ENCODE data around the gene CASZ1.

CASZ1 gene

DNA sequence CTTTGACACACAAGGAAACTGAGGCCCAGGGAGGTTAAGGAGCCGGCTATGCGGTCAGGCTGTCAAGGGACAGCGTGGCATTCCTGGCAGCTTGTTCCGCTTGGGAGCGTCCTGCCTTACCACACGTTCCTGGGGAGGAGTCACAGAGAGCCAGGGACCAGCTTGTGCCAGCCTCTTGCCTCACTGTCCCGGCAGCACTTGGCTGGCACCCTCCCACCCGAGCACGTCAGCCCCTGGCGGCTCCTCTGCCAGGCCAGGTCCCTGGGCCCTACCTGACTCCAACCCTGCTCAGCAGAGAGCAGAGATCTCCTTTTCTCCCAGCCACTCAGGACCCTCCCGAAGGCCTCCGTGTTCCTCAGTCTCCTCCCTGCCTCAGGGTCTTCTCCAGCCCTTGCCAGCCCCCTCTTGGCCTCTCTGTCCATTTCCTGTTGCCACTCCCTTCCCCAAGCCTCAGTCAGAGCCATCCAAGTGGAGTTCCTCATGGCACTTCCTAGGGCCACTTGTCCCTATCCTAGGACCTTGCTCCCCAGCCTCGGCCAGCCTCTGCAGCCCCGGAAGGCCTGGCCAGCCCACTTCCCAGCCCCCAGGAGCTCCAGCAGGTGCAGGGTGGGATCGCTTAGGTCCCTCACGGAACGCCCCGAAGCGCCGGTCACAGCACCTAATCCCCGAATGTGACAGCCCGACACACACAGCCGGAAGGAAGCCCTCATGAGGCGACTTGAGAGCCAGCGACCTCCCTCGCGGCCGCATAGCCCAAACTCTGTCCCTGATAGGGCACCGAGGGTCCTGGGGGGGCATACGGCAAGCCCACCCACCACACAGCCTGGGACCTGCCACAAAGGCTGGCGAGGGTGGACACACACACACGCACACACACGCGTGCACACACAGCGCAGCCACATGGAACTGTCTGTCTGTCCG lies 130.3 kb downstream of the CASZ1 start:
- H3K4me3 ChIP-seq (ENCODE audit: severe bottlenecking), result no peak overlapping the region
- TF ChIP-seq, protein P1, sequence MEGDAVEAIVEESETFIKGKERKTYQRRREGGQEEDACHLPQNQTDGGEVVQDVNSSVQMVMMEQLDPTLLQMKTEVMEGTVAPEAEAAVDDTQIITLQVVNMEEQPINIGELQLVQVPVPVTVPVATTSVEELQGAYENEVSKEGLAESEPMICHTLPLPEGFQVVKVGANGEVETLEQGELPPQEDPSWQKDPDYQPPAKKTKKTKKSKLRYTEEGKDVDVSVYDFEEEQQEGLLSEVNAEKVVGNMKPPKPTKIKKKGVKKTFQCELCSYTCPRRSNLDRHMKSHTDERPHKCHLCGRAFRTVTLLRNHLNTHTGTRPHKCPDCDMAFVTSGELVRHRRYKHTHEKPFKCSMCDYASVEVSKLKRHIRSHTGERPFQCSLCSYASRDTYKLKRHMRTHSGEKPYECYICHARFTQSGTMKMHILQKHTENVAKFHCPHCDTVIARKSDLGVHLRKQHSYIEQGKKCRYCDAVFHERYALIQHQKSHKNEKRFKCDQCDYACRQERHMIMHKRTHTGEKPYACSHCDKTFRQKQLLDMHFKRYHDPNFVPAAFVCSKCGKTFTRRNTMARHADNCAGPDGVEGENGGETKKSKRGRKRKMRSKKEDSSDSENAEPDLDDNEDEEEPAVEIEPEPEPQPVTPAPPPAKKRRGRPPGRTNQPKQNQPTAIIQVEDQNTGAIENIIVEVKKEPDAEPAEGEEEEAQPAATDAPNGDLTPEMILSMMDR (IDR thresholded peaks at IDR 0.05; ENCODE audit: poor library complexity, severe bottlenecking), result no peak
- no peaks in the 10 kb centered on the region for H3K9me3 ChIP-seq (ENCODE audit: severe bottlenecking)
- ATAC-seq (ENCODE audit: low read depth) (no peak; the same call in 2 of the 3 replicates), DNase-seq (ENCODE audit: low spot score) (no peak)
- H3K36me3 ChIP-seq (ENCODE audit: low read depth), result no peaks in the 10 kb centered on the region
- H3K4me1 ChIP-seq (ENCODE audit: insufficient read depth, poor library complexity, severe bottlenecking), result no peaks in the 10 kb centered on the region
- H3K27ac ChIP-seq (ENCODE audit: poor library complexity, severe bottlenecking), result no peak overlapping the region
- H3K27me3 ChIP-seq (ENCODE audit: insufficient read depth, poor library complexity, severe bottlenecking), result no peaks in the 10 kb centered on the region

DNA sequence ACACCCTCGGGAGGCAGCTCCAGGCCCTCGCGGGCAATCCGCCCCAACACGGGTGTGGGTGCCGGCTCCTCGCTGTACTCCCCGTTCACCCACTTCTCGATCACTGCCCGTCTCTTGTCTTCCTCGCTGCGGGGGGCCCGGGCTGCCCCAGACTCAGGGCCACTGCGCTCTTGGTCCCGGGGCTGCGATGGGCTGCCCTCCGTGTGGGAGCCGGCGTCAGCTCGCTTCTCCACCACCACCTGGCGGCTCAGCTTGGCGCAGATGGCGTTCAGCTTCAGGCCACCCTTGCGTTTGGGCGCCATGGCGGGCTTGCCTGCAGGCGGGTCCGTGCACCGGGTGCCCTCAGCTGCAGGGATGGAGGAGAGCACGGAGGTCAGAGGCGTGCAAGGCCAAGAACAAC lies 131.2 kb downstream of the CASZ1 start:
- no peaks in the 10 kb centered on the region for H3K9me3 ChIP-seq (ENCODE audit: severe bottlenecking)
- H3K4me3 ChIP-seq (ENCODE audit: severe bottlenecking), result no peak overlapping the region
- TF ChIP-seq, protein P1 (IDR thresholded peaks at IDR 0.05; ENCODE audit: poor library complexity, severe bottlenecking), result no peak
- no peak for DNase-seq (ENCODE audit: low spot score)
- H3K27me3 ChIP-seq (ENCODE audit: insufficient read depth, poor library complexity, severe bottlenecking), result no peaks in the 10 kb centered on the region
- no peak overlapping the region for H3K27ac ChIP-seq (ENCODE audit: poor library complexity, severe bottlenecking)
- ATAC-seq (ENCODE audit: low read depth), result no peak
- H3K36me3 ChIP-seq (ENCODE audit: low read depth), result no peaks in the 10 kb centered on the region
- no peaks in the 10 kb centered on the region for H3K4me1 ChIP-seq (ENCODE audit: insufficient read depth, poor library complexity, severe bottlenecking)

DNA sequence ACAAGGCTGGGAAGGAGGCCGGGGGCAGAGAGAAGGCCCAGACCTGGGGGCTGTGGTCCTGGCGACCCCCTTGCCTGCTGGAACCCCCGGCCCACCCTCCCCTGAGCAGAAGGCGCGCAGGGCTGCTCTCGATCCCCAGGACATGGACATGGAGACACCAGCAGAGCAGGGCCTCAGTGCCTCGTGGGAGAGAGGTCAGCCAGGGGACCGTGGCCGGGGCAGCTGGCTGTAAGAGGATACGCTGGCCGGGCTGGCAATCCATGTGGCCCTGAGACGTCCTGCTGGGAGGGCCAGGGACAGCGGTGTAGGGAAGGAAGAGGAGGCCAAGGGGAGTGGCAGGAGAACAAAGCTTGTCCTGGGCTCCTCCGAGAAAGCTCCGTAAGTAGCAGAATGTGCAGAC lies 132.2 kb downstream of the CASZ1 start:
- DNase-seq (ENCODE audit: low spot score) (no peak), ATAC-seq (ENCODE audit: low read depth) (no peak)
- Histone ChIP-seq H3K27ac (ENCODE audit: poor library complexity, severe bottlenecking) (no peak overlapping the region), H3K9me3 (ENCODE audit: severe bottlenecking) (no peaks in the 10 kb centered on the region), H3K27me3 (ENCODE audit: insufficient read depth, poor library complexity, severe bottlenecking) (no peaks in the 10 kb centered on the region), H3K4me1 (ENCODE audit: insufficient read depth, poor library complexity, severe bottlenecking) (no peaks in the 10 kb centered on the region), H3K4me3 (ENCODE audit: severe bottlenecking) (no peak overlapping the region), H3K36me3 (ENCODE audit: low read depth) (no peaks in the 10 kb centered on the region)
- TF ChIP-seq, protein P1 (IDR thresholded peaks at IDR 0.05; ENCODE audit: poor library complexity, severe bottlenecking), result no peak

DNA sequence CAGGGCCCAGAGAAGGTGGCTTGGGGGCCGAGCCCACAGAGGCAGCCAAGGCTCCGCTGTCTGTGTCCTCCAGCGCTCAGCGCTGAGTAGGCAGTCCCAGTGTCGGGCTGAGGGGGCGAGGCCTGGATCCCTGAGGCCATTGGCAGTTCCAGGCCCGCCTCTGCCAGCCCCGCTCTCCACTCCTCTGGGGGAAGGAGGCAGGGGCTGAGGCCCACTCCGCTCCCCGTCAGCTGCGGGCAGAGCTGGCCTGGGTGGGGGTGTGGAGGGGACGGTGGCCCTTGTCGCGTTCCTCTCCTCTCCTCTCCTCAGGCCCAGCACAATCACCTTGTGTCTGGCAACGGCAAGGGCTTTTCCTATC lies 132.8 kb downstream of the CASZ1 start:
- Histone ChIP-seq H3K9me3 (ENCODE audit: severe bottlenecking) (no peaks in the 10 kb centered on the region), H3K4me3 (ENCODE audit: severe bottlenecking) (no peak overlapping the region), H3K27me3 (ENCODE audit: insufficient read depth, poor library complexity, severe bottlenecking) (no peaks in the 10 kb centered on the region), H3K4me1 (ENCODE audit: insufficient read depth, poor library complexity, severe bottlenecking) (no peaks in the 10 kb centered on the region), H3K36me3 (ENCODE audit: low read depth) (no peaks in the 10 kb centered on the region), H3K27ac (ENCODE audit: poor library complexity, severe bottlenecking) (no peak overlapping the region)
- ATAC-seq (ENCODE audit: low read depth) (0 out of 3 replicates have a peak, but pooled peaks have one; percentile 17), DNase-seq (ENCODE audit: low spot score) (no peak)
- TF ChIP-seq, protein P1 (IDR thresholded peaks at IDR 0.05; ENCODE audit: poor library complexity, severe bottlenecking), result no peak
